ENCODE data around the gene B3GALT6. TPM values are rescaled to one million over a fixed set of nuclear protein-coding genes. Genes with fewer than 3 reads are reported as not detected.
A peak's percentile ranks its signal among the peaks of the same experiment; 100 is the strongest.

B3GALT6 gene
- polyA plus RNA-seq, 1 experiment = 20.9 TPM

DNA sequence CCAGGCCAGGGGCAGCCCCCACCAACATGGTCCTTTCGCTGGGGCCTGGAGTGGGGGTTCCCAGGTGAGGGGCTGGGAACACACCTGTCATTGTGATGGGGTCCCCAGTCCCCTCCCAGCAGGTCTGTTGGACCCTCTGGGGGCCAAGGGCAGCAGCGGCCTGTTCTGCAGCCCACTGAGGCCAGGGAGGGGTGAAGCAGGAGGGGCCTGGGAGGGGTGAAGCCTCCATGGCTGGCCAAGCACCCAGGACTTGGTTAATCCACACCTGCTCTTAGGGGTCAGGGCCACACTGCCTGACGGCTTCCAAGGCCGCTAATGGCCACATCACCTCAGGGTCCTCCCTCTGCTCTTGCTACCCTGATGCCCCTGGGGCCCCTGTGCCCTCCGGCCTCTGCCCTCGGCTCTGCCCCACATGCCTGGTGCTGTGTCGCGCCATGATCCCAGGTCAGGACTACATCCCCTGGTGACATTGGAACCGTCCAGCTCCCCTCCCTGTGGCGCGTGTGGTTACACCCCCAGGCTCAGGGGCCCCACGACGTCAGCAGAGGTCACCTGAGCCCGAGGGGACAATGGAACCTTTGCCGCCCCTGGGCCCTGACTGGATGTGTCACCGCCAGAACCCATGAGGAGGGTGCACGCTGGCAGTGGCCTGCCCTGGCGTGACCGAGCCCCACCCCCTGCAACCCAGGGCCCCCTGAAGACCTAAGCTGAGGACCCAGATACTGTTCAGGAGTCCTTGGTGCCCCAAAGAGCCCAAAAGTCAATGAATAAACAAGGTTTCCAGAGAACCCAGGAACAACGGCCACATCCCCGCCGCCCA is 32.7 kb upstream of the B3GALT6 start:
- no peak for DNase-seq (ENCODE audit: low read depth)
- Histone ChIP-seq H3K36me3 (ENCODE audit: control insufficient read depth, insufficient read depth, low read length) (no peaks in the 10 kb centered on the region), H3K27me3 (ENCODE audit: control insufficient read depth, insufficient read depth, low read length) (no peaks in the 10 kb centered on the region), H3K4me3 (ENCODE audit: low read depth, low read length) (no peak overlapping the region)
- POLR2A ChIA-PET = no interaction called here
- TF ChIP-seq, protein P1, sequence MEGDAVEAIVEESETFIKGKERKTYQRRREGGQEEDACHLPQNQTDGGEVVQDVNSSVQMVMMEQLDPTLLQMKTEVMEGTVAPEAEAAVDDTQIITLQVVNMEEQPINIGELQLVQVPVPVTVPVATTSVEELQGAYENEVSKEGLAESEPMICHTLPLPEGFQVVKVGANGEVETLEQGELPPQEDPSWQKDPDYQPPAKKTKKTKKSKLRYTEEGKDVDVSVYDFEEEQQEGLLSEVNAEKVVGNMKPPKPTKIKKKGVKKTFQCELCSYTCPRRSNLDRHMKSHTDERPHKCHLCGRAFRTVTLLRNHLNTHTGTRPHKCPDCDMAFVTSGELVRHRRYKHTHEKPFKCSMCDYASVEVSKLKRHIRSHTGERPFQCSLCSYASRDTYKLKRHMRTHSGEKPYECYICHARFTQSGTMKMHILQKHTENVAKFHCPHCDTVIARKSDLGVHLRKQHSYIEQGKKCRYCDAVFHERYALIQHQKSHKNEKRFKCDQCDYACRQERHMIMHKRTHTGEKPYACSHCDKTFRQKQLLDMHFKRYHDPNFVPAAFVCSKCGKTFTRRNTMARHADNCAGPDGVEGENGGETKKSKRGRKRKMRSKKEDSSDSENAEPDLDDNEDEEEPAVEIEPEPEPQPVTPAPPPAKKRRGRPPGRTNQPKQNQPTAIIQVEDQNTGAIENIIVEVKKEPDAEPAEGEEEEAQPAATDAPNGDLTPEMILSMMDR (IDR thresholded peaks at IDR 0.05; ENCODE audit: insufficient read depth, low read depth, low read length) = no peak
- CTCF ChIA-PET = interaction anchor here (1.2 to 1.5 kb wide), 2 partner anchors 11 to 77 kb away, joined by 3 read pairs; no protein-coding TSS in a partner anchor

DNA sequence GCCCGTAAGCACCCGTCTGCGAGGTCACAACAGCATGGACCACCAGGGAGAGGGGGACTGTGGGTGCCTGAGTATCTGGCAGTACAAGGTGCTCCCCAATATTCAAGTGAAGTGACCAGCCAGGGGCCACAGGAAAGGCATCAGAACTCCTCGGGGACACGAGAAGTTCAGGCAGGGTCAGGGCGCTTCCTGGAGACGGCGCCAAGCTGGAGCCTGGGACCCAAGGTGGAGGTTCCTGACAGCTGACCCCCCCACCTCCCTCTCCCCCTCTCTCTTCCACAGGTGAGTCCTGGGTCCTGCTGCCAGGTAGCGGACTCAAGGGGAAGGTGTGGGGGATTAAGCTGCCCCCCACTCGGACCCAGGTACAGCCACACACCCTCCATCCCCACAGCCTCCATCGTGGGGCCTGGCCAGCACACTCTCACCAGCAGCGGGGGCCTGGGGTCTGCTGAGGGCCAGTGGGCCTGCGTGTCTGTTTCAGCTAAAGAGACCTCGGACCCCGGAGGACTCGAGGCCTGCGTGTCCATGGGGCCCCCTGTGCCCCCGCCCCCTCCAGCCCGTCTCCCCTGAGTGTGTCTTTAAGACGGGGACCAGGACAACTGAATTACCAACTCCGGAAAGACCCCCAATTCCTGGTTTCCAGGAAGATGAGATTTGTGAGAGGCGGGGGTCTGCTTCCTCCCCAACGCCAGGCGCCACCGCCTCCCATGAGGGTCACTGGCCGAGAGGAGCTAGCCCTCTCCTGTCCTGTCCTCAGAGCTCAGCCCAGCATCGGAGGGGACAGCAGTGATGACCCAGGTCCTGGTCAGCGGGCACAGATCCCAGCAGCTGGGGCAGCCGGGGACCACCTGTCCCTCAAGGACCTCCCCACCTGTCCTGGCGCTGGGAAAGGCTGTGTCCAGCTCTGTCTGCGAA is 31.8 kb upstream of the B3GALT6 start:
- ChIA-PET CTCF (interaction anchor here (1.2 to 1.5 kb wide), 2 partner anchors 12 to 78 kb away, joined by 3 read pairs; no protein-coding TSS in a partner anchor), POLR2A (no interaction called here)

DNA sequence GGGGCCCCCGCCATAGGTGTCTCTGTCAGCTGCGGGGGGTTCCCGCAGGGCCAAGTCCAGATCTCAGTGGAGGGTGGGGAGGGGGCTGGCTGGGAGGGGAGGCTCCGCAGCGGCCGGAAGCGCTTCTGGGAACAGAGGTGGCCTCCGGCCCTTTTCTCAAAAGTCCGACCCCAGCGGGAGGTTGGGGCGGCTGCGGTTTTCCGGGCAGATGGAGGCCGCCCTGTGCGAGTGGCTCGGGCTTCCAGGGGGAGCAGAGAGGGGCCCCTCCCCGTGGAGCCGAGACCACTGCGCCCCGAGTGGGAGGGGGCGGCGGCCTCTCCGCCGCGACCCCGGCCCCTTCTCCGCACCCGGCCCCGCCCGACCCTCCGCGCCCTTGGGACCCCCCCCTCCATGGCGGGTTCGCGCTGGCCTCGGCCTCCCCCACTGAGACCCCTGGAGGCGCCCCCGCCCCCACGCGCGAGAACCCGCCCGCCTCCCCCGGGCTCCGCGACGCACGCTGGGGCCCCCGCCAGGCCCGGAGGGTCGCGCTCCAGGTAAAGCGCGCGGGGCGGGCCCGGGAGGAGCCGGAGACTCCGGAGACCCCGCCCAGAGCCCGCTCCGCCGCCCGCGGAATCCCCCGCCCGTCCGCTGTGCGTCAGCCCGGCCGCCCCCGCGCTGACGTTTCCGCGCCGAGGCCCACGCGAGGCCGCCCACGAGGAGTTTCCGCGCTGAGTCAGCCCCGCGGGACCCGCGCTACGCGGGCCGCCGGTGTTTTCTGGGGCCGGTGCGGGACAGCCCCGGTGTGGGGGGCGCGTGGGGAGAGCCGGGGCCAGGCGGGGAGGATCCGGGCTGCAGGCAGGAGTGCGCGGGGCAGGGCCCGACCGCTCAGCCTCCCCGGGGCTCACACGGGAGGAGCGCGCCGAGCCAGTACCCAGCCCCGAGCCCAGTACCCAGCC is 30.9 kb upstream of the B3GALT6 start:
- CTCF ChIA-PET = interaction anchor here (1.5 kb wide), 1 partner anchor 79 kb away, joined by 3 read pairs; no protein-coding TSS in a partner anchor
- POLR2A ChIA-PET = no interaction called here

More for the DNA sequence above, 31.8 kb upstream of the B3GALT6 start:
- Histone ChIP-seq H3K4me3 (ENCODE audit: low read depth, low read length) (peak overlapping the region; percentile 39; the same call in 1 of the 2 replicates), H3K36me3 (ENCODE audit: control insufficient read depth, insufficient read depth, low read length) (no peaks in the 10 kb centered on the region), H3K27me3 (ENCODE audit: control insufficient read depth, insufficient read depth, low read length) (peaks cover 2% of the 10 kb centered on the region; the same call in 1 of the 2 replicates)
- DNase-seq (ENCODE audit: low read depth) = no peak
- TF ChIP-seq, protein P1 (IDR thresholded peaks at IDR 0.05; ENCODE audit: insufficient read depth, low read depth, low read length) = no peak

DNA sequence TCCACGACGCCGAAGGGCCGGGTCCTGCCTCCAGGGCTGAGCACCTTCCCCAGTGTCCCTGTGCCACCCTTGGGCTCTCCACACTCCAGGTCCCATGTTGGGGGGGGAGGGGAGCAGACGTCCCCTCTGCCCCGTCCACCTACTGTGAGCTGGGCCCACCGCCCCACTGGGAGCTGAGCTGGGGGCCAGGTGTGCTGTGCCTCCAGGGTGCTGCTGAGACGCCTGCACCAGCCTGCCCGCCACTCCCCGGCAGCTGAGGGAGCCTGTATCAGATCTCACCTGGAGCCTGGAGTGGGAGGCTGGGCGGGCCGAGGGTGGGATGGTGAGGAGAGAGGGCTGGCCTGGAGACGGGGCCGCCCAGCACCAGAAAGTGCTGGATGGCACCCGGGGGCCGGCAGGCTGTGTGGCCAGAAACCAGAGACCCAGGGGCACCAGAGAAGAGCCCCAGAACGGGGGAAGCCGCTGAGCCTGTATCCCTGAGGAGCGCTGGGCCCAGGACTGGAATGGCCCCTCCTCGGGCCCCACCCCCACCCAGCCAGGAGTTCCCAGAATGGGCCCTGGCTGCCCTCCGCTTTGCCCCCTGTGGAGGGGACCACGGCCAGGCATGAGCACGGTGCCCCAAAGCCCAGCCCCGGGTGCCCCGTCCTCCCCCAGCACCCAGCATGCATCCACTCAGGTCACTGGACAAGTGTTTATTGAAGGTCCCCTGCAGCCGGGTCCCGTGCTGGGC is 29.0 kb upstream of the B3GALT6 start:
- no peaks in the 10 kb centered on the region for H3K36me3 ChIP-seq (ENCODE audit: control insufficient read depth, insufficient read depth, low read length)
- ChIA-PET POLR2A (interaction anchor here (0.6 kb wide), 1 partner anchor 13 kb away, joined by 4 read pairs; no protein-coding TSS in a partner anchor), CTCF (no interaction called here)
- no peak overlapping the region for H3K4me3 ChIP-seq (ENCODE audit: low read depth, low read length)
- no peak for DNase-seq (ENCODE audit: low read depth)
- H3K27me3 ChIP-seq (ENCODE audit: control insufficient read depth, insufficient read depth, low read length) = peaks cover 2% of the 10 kb centered on the region; the same call in 1 of the 2 replicates
- TF ChIP-seq, protein P1 (IDR thresholded peaks at IDR 0.05; ENCODE audit: insufficient read depth, low read depth, low read length) = no peak

More for the DNA sequence above, 30.9 kb upstream of the B3GALT6 start:
- TF ChIP-seq, protein P1 (IDR thresholded peaks at IDR 0.05; ENCODE audit: insufficient read depth, low read depth, low read length) = no peak
- Histone ChIP-seq H3K4me3 (ENCODE audit: low read depth, low read length) (peak overlapping the region; percentile 39), H3K36me3 (ENCODE audit: control insufficient read depth, insufficient read depth, low read length) (no peaks in the 10 kb centered on the region), H3K27me3 (ENCODE audit: control insufficient read depth, insufficient read depth, low read length) (peaks cover 2% of the 10 kb centered on the region; the same call in 1 of the 2 replicates)
- DNase-seq (ENCODE audit: low read depth) = no peak
